Keratinocyte (primary cell): Measurements from ENCODE around the gene SLC9A7. TPM values are rescaled to one million over a fixed set of nuclear protein-coding genes. Genes with fewer than 3 reads are reported as not detected.

Experiments used
- DNase-seq: peaks from one replicate; pipeline ENCODE4 v3.0.0-alpha.2; 2011; ENCODE audit warnings: low read depth, missing footprints, low spot score
- FAIRE-seq: peaks from 2 replicates; lab custom pipeline; 2011; peaks lifted over from hg19 to GRCh38; lab: Jason Lieb, UNC
- H2AFZ ChIP-seq: 2 replicates; pipeline ENCODE4 v1.6.0; 2012; ENCODE audit warnings: low read length, control low read depth, inconsistent platforms; ENCODE audit not compliant: control insufficient read depth
- H3K27ac ChIP-seq: 2 replicates; pipeline ENCODE4 v1.5.1; 2011; ENCODE audit warnings: low read length; ENCODE audit not compliant: control insufficient read depth, insufficient read depth
- H3K27me3 ChIP-seq: 3 replicates; pipeline ENCODE4 v1.6.0; 2011; ENCODE audit warnings: low read length; ENCODE audit not compliant: control insufficient read depth, insufficient read depth; ENCODE audit errors: extremely low read depth
- H3K36me3 ChIP-seq, 2 experiments: 2 replicates in 1 of 2; 3 replicates in 1 of 2; pipeline ENCODE4 v1.5.1; 2011; ENCODE audit warnings: low read length in 2 of 2, mild to moderate bottlenecking in 1 of 2; ENCODE audit not compliant: control insufficient read depth in 2 of 2, insufficient read depth in 2 of 2; ENCODE audit errors: extremely low read depth in 1 of 2
- H3K4me1 ChIP-seq: 3 replicates; pipeline ENCODE4 v1.5.1; 2011; ENCODE audit warnings: low read length; ENCODE audit not compliant: control insufficient read depth, insufficient read depth; ENCODE audit errors: extremely low read depth
- H3K4me2 ChIP-seq: 3 replicates; pipeline ENCODE4 v1.6.0; 2011; ENCODE audit warnings: low read depth, low read length; ENCODE audit not compliant: control insufficient read depth, insufficient read depth; ENCODE audit errors: extremely low read depth
- H3K4me3 ChIP-seq, 3 experiments: fragments of 200-600 bp in 1 of 3; sonication (generic) in 1 of 3; 2 replicates in 2 of 3; 3 replicates in 1 of 3; pipeline ENCODE4 v1.5.1; 2011 to 2016; ENCODE audit warnings: low read length in 3 of 3, mild to moderate bottlenecking in 3 of 3, control low read depth in 2 of 3, inconsistent platforms in 1 of 3, low read depth in 1 of 3, mixed read lengths in 1 of 3, mixed run types in 1 of 3, moderate library complexity in 1 of 3; ENCODE audit not compliant: control insufficient read depth in 2 of 3, insufficient read depth in 2 of 3; ENCODE audit errors: extremely low read depth in 1 of 3
- H3K79me2 ChIP-seq: 2 replicates; pipeline ENCODE4 v1.6.0; 2012; ENCODE audit warnings: low read length; ENCODE audit not compliant: control insufficient read depth, insufficient read depth
- H3K9ac ChIP-seq: 3 replicates; pipeline ENCODE4 v1.6.0; 2011; ENCODE audit warnings: low read length; ENCODE audit not compliant: control insufficient read depth, insufficient read depth; ENCODE audit errors: extremely low read depth
- H3K9me1 ChIP-seq: 3 replicates; pipeline ENCODE4 v1.6.0; 2011; ENCODE audit warnings: low read length; ENCODE audit not compliant: control insufficient read depth, insufficient read depth; ENCODE audit errors: extremely low read depth
- H3K9me3 ChIP-seq: 2 replicates; pipeline ENCODE4 v1.5.1; 2012; ENCODE audit warnings: low read depth, low read length; ENCODE audit not compliant: control insufficient read depth
- H4K20me1 ChIP-seq: 3 replicates; pipeline ENCODE4 v1.6.0; 2011; ENCODE audit warnings: low read length; ENCODE audit not compliant: control insufficient read depth, insufficient read depth; ENCODE audit errors: extremely low read depth
- CTCF ChIP-seq, 3 experiments: IDR thresholded peaks in 1 of 3; conservative IDR thresholded peaks in 1 of 3; optimal IDR thresholded peaks in 1 of 3; 2 replicates in 2 of 3; 3 replicates in 1 of 3; pipeline versions ENCODE3 to v1.5.1; 2011; ENCODE audit warnings: low read length in 3 of 3, mild to moderate bottlenecking in 3 of 3, moderate library complexity in 2 of 3, control low read depth in 1 of 3, inconsistent platforms in 1 of 3; ENCODE audit not compliant: insufficient read depth in 2 of 3; ENCODE audit errors: extremely low read depth in 1 of 3
- EZH2 ChIP-seq: IDR thresholded peaks from one replicate; pipeline ENCODE4 v1.6.1; 2012; ENCODE audit warnings: inconsistent platforms, mild to moderate bottlenecking, low read length, moderate library complexity
- dilution Hi-C: fragments of 300-500 bp; cut with MboI; formaldehyde crosslinking; loops from one replicate; pipeline ENCODE4 v1.7.0; 2020; ENCODE audit warnings: low sequenced_read_pairs; ENCODE audit not compliant: extremely low pct_ligation_motif_present
- polyA plus RNA-seq, 5 experiments: library from polyadenylated mRNA; depleted of rRNA in 3 of 5; stranded (reverse) in 3 of 5; stranded (forward) in 1 of 5; unstranded in 1 of 5; fragments of >200 nt; gene quantifications; 1 replicate in 1 of 5; 2 replicates in 3 of 5; 3 replicates in 1 of 5; pipeline versions ENCODE4 v1.2.1 to v1.2.3, GENCODE V29; 2011 to 2012; ENCODE audit warnings: missing spikeins in 2 of 5, low read depth in 1 of 5, low replicate concordance in 1 of 5

The SLC9A7 gene
- polyA plus RNA-seq, 1 donor (not counting 4 experiments of a cell fraction or from before 2014, with no cell fraction given): 8.1 TPM

GRCh38 chrX:46561824-46562657, 196.9 kb downstream of the SLC9A7 start:
- H3K9me3 ChIP-seq: no peaks in the 10 kb centered on the region
- no peaks in the 10 kb centered on the region for H3K9me1 ChIP-seq
- TF ChIP-seq EZH2: no peak
- no peak for TF ChIP-seq CTCF (optimal IDR thresholded peaks at IDR 0.05 in 1 of 3, IDR thresholded peaks at IDR 0.05 in 1 of 3, conservative IDR thresholded peaks at IDR 0.05 in 1 of 3; ENCODE audit: extremely low read depth in 1 of 3, insufficient read depth in 2 of 3, low read length in 3 of 3)
- no peak overlapping the region for H2AFZ ChIP-seq
- no peak for DNase-seq
- no peaks in the 10 kb centered on the region for H3K4me1 ChIP-seq
- H3K4me3 ChIP-seq: no peak overlapping the region
- H4K20me1 ChIP-seq: no peaks in the 10 kb centered on the region
- H3K36me3 ChIP-seq: no peaks in the 10 kb centered on the region
- no peak overlapping the region for H3K27ac ChIP-seq
- no peak for FAIRE-seq
- H3K4me2 ChIP-seq: no peak overlapping the region
- no peak overlapping the region for H3K9ac ChIP-seq
- H3K79me2 ChIP-seq: no peaks in the 10 kb centered on the region
- dilution Hi-C loops: no loop called here
- no peaks in the 10 kb centered on the region for H3K27me3 ChIP-seq

DNA sequence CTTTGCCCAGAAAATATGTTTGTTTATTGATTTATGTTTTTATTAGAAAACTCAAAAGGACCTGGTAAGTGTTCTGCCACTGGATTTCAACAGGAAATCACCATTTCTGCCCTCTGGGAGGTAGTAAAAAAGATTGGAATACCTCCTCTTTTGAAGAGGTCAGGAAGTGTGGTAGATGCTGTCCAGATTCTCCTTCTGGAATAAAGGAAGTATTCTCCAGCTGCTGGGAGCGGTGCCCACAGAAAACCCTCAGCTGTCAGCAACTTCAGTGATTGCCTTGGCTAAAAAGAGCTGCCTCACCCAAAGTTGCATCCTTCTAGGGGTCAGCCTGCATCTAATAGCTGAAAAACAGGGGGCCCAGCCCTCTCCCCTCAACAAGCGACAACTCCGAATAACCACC, 199.9 kb downstream of the SLC9A7 start:
- H3K4me2 ChIP-seq: no peak overlapping the region
- H3K4me1 ChIP-seq: no peaks in the 10 kb centered on the region
- no peaks in the 10 kb centered on the region for H3K79me2 ChIP-seq
- H3K27ac ChIP-seq: no peak overlapping the region
- H3K9me3 ChIP-seq: no peaks in the 10 kb centered on the region
- no peaks in the 10 kb centered on the region for H3K9me1 ChIP-seq
- DNase-seq (no peak), FAIRE-seq (no peak)
- no peak overlapping the region for H2AFZ ChIP-seq
- dilution Hi-C loops: no loop called here
- no peak overlapping the region for H3K9ac ChIP-seq
- TF ChIP-seq CTCF (optimal IDR thresholded peaks at IDR 0.05 in 1 of 3, IDR thresholded peaks at IDR 0.05 in 1 of 3, conservative IDR thresholded peaks at IDR 0.05 in 1 of 3; ENCODE audit: extremely low read depth in 1 of 3, insufficient read depth in 2 of 3, low read length in 3 of 3): no peak
- no peak overlapping the region for H3K4me3 ChIP-seq
- H3K36me3 ChIP-seq: no peaks in the 10 kb centered on the region
- H4K20me1 ChIP-seq: no peaks in the 10 kb centered on the region
- H3K27me3 ChIP-seq: no peaks in the 10 kb centered on the region
